Measurements from ENCODE around the gene ITGB5.
"Not testable (repeated sequence)": the region's sequence is repeated elsewhere in the genome, so short reads cannot be mapped to it uniquely, and the experiment has no call there.

ITGB5 gene

DNA sequence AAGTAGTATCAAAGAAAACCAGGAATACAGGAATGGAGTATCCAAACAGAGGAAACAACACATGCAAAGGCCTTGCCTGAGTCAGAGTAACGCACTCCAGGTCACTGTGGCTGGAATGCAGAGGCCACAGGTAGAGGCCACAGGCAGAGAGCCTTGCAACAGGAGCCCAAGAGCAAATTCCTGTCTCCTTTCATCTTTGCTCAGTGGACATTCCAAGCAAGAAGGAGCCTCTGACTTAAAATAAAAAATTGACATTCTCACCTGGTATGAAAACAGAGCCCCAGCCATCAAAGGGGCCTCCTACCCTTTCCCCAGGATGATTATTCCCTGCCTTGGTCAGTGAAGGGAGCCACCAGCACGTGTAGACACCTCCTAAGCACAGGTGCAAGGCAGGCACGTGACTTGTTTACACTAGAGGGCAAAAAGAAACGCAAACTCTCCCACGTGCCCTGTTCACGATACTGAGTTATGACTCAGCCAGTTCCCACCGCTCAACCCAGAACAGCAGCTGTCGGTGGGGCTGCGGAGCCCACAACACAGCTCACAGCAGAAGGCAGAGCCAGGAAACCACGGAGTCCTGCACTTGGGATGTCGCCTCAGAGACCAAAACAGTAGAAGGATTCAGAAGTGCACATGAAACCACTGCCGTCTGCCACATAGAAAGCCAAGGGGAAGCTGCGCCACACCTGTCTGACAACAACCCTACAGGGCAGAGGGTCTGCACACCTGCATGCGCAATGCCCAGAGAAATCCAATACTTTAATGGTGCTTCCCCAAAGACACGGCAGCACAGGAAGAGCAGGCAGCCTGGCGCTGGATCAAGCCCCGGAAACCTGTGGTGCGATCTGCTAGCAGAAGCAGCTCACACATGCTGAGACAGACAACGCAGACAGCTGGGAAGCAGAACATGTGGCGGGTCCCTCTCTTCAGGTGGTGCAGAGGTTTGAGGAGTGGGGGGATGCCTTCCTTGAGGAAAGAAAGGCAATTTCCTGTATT lies 52.1 kb downstream of the ITGB5 start:
- DNase-seq, result peak; percentile 92

GRCh38 chr3:124833710-124834332 lies 53.3 kb downstream of the ITGB5 start:
- DNase-seq, result no peak

- no peak for DNase-seq
Measured at GRCh38 chr3:124832782-124833709, 54.1 kb downstream of the ITGB5 start.

GRCh38 chr3:124831628-124832199 lies 55.5 kb downstream of the ITGB5 start:
- no peak for DNase-seq

DNA sequence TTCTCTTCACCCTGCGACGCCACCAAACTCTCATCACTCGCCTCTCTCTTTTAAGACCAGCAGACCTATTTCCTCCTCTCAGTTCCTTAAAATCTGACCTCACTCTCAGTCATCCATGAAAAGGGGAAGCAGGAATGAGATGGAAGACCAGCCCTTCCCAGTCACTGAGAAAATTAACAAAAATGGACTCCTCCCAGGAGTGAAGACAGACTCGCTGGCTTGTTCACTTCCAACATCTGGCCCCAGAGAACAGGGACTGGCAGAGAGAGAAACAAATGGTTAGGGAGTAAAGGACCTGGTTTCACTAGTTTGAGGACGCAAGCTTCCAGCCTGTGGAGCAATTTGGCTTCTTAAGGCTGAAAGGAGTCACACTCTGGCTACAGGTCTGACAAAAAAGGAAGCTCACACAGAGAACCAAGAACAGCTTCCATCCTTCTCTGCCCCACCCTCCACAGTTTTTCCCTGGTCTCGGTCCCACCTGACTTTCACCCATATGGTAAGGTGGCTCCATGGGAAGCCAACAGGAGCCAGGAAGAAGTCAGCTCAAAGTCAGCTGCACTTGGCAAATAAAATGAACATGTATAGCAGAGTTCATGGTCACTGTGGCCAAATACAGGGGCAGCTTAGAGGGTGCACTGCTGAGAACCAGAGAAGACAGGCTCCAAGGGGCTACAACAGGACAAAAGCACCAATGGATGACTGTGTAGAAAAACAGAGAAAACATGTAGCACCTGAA lies 57.2 kb downstream of the ITGB5 start:
- DNase-seq, result no peak

DNA sequence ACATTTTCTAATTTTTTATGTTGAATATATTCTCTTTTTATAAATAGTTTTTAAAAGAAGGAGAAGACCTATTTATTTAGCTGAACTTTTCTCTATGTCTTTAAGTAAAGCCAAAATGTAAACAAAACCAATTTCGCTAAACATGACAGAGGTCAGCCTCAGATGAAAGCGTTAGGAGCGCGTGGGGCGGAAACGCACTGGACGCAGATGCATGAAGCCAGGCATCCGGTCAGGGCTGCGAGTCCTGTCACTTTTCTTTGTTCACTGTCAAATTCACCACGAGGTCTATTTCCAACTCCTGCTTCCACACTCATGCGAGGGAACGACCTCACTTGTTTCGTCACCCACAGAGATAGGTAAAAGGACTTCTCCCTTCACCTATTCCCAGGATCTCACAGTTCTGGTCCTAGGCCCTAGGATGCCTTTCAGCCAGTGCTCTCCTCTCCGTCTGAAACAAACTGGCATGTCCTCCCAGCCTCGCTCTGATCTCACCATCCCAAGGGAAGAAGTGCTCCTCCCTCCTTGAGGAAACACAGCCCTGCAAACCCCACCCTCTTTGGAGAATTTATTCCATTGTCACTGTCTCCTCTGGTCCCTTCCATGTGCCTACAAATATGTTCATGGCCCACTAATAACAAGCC lies 57.9 kb downstream of the ITGB5 start:
- no peak for DNase-seq

DNA sequence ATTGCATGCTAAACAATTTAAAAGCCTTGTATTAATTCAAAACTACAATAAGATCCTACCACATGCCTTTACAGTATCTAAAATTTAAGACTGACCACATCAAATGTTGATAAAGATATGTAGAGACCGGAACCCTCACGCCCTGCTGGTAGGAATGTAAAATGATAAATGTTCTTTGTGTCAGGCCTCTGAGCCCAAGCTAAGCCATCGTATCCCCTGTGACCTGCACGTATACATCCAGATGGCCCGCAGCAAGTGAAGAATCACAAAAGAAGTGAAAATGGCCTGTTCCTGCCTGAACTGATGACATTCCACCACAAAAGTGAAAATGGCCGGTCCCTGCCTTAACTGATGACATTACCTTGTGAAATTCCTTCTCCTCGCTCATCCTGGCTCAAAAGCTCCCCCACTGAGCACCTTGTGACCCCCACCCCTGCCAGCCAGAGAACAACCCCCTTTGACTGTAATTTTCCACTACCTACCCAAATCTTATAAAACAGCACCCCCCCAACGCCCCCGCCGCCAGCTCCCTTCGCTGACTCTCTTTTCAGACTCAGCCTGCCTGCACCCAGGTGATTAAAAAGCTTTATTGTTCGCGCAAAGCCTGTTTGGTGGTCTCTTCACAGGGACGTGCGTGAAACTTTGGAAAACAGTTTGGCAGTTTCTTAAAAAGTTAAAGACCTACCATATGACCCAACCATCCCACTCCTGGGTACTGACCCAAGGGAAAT lies 59.5 kb downstream of the ITGB5 start:
- not testable (repeated sequence) for DNase-seq

- DNase-seq, result no peak
Measured at GRCh38 chr3:124826703-124827102, 60.5 kb downstream of the ITGB5 start.

DNA sequence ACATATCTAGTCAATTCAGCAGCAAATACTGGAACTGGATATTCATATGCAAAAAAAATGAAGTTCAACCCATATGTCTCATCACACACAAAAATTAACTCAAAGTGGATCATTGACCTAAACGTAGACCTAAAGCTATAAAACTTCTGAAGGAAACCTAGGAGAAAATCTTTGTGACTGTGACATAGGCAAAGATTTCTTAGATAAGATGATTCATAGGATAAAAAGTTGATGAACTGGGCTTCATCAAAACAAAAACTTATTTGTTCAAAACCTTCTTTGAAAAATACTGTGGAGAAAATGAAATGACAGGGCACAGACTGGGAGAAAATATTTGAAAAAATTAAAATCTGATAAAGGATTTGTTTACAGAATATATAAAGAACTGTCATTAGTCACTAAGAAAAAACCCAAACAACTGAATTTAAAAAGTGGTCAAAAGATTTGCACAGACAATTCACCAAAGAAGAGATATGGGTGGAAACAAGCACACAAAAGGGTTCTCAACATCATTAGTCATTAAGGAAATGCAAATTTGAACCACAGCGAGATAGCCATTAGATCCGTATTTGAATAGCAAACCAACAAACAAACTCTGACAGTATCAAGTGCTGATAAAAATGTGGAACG lies 62.8 kb downstream of the ITGB5 start:
- no peak for DNase-seq

DNA sequence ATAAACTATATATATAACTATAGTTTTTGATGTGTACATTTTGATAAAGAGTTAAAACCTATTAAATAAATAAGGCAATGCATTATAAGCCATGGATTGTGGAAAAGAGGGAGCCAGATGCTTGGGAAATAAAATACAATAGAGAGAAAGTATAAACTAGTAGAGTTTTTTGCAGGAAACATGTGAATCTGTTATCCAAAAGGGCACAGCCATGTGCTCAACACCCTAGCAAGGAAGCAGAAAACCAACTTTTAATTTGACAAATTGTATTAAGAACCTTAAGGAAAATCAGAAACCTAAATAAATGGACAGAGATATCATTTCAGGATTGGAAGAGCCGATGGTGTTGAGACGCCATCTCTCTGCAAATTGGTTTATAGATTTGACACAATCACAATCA lies 63.5 kb downstream of the ITGB5 start:
- no peak for DNase-seq

GRCh38 chr3:124823206-124823605 lies 64.0 kb downstream of the ITGB5 start:
- DNase-seq, result no peak

DNA sequence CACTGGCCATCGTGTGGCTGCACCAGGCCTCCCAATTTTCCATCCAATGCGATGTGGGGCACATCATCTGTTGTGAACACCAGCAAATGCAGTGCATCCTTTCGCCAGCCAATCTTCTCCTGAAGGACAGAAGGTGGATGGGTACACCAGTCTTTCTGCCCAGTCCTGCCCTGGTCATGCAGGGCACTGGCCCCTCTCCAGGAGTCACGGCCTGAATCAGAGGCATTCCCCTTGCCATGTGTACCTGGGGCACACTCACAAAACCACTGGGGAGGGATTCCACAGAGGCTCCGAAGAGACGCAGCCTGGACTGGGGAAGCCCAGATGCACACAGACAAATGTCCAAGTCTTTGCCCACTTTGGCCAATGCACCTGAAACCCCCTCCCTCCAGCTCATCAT lies 65.8 kb downstream of the ITGB5 start:
- DNase-seq, result no peak

DNA sequence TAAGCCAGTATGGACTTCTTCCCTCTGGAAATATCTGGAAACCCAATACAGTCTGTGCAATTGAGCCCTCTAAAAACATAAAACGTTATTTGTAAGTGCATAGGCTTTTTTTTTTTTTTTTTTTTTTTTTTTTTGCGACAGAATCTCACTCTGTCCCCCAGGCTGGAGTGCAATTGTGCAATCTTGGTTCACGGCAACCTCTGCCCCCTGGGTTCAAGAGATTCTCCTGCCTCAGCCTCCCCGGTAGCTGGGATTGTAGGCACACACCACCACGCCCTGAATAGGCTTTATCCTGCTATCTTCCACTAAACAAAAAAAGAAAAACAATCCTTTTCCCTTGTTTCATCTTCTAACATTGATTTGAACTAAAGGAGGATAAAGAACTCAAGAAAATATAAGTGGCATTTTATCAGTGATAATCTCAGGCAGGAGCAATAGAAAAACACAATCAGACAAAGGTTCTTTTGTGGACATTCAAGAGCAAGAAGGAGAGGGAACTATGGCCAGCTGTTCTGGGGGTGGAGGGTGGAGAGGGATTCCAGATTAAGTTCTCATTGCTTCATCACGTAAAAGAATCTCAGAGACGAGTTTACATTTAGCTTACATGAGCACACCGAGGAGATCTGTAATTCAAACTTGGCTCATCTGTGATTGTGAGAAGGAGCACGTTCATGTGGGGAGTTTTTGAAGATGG lies 68.6 kb downstream of the ITGB5 start:
- no peak for DNase-seq

GRCh38 chr3:124817079-124817478 lies 70.1 kb downstream of the ITGB5 start:
- DNase-seq, result no peak

DNA sequence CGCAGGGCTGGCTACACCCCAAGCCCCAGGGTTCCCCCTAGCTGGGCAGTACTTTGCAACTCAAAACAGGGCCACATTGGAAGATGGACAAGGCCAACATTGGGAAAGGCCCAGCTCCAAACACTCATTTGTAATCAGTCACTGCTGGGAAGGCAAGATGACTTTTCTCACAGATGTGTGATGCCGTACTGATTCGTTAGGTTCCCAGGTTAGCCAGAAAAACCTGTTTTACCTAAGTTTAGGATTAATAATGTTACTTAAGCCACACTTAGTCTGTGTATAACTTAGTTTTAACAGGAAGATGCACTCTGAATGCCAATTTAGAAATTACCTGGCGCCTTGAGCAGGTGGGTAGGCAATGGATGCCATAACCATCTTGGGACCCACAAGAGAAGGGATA lies 71.0 kb downstream of the ITGB5 start:
- no peak for DNase-seq

- no peak for DNase-seq
Measured at GRCh38 chr3:124815781-124816180, 71.4 kb downstream of the ITGB5 start.

- no peak for DNase-seq
Measured at GRCh38 chr3:124814620-124815421, 72.3 kb downstream of the ITGB5 start.

DNA sequence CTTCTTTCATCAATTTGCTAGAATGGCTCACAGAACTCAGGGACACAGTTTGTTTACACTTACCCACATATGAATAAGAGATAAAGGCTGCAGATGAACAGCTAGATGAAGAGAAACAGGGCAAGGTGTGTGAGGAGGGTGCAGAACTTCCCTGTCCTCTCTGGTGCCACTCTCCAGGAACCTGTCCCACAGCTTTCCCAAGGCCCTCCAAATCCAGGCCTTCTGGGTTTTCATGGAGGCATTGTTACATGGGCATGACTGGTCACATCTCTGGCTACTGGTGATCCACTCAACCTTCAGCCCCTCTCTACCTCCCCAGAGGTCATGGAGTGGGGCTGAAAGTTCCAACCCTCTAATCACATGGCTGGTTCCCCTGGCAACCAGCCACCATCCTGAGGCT lies 73.6 kb downstream of the ITGB5 start:
- DNase-seq, result no peak

Data from NCI-H2081 treated with DMSO at 0.1 percent for 48 hours (cell line).